Stimulated activated effector memory CD8-positive, alpha-beta T cell treated with anti-CD3 and anti-CD28 coated beads, Interleukin-12 subunit alpha, Interleukin-12 subunit beta, amount 100 ng/mL, for 72 hours (primary cell): ENCODE results near the gene GP1BB.

Experiments used
- ATAC-seq: fragments of 150-1000 bp; cut with Tn5 transposase; 2 replicates; pipeline ENCODE4 v1.10.0; 2021
- DNase-seq, 2 donors: peaks; one replicate each; pipeline ENCODE4 v3.0.0; 2021 to 2022; ENCODE audit warnings: low spot score in 2 of 2
- H3K27ac Mint-ChIP-seq: one replicate; pipeline ENCODE4 v1.8.0; 2022; ENCODE audit warnings: mild to moderate bottlenecking, mixed read lengths
- H3K36me3 Mint-ChIP-seq: one replicate; pipeline ENCODE4 v1.8.0; 2022; ENCODE audit warnings: mild to moderate bottlenecking, mixed read lengths
- H3K4me1 Mint-ChIP-seq: one replicate; pipeline ENCODE4 v1.8.0; 2022; ENCODE audit warnings: mixed read lengths
- H3K4me3 Mint-ChIP-seq: one replicate; pipeline ENCODE4 v1.8.0; 2022; ENCODE audit warnings: mild to moderate bottlenecking, mixed read lengths
- H3K9me3 Mint-ChIP-seq: one replicate; pipeline ENCODE4 v1.8.0; 2022; ENCODE audit warnings: mixed read lengths

GP1BB gene

DNA sequence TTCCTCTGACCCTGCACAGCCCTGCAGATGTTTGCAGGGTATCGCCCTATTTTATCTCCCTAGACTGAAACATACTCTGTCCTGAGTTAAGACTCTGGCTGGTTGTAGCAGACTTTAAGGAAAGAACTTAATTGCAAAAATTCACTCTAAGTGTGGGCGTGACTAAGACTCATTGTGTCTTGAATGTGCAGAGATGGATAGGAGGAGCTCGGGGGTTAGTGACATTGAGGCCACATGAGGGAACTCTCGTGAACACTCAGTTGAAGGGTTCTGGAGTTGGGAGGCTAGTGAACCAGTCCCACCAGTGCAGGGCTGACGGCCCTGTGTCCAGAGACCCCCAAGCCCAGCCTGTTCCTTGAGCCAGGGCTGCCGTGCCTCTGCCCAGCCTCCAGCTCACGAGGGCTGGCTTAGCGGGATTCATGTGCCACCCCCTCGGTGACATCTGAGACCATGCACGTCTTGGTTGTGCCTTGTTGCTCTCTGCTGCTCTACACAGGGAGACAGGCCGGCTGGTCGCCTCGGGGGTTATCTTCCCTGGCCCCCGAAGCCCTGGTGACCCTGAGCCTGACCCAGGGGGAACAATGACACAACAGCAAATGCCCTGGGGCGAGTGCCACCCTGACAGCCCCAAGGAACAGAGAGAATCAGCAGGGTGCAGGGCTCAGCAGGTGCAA lies 25.8 kb downstream of the GP1BB start:
- DNase-seq (no peak), ATAC-seq (no peak)
- H3K4me1 Mint-ChIP-seq = no peaks in the 10 kb centered on the region
- no peaks in the 10 kb centered on the region for H3K9me3 Mint-ChIP-seq
- no peak overlapping the region for H3K27ac Mint-ChIP-seq
- H3K36me3 Mint-ChIP-seq = no peaks in the 10 kb centered on the region
- no peak overlapping the region for H3K4me3 Mint-ChIP-seq

DNA sequence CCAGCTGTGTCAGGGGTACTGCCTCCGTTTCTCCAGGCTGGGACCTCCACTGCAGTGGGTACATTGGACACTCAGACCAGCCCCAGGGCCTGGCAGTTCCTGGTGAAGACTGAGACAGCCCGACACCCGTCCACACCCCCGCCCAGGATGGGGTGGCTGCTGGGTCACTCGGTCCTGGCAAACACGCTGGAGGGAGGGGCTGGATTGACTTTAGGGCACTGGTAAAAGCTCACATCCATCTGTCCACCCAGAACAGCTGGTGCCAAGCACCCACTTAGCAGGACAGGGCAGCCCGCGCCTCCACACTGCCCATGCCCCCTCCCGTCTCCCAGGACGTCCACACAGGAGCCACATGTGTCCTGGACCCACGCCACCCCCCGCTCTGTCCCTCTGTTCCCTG lies 26.5 kb downstream of the GP1BB start:
- no peak overlapping the region for H3K4me3 Mint-ChIP-seq
- ATAC-seq = no peak
- H3K4me1 Mint-ChIP-seq = no peaks in the 10 kb centered on the region
- H3K9me3 Mint-ChIP-seq = no peaks in the 10 kb centered on the region
- no peak for DNase-seq
- no peak overlapping the region for H3K27ac Mint-ChIP-seq
- no peaks in the 10 kb centered on the region for H3K36me3 Mint-ChIP-seq

DNA sequence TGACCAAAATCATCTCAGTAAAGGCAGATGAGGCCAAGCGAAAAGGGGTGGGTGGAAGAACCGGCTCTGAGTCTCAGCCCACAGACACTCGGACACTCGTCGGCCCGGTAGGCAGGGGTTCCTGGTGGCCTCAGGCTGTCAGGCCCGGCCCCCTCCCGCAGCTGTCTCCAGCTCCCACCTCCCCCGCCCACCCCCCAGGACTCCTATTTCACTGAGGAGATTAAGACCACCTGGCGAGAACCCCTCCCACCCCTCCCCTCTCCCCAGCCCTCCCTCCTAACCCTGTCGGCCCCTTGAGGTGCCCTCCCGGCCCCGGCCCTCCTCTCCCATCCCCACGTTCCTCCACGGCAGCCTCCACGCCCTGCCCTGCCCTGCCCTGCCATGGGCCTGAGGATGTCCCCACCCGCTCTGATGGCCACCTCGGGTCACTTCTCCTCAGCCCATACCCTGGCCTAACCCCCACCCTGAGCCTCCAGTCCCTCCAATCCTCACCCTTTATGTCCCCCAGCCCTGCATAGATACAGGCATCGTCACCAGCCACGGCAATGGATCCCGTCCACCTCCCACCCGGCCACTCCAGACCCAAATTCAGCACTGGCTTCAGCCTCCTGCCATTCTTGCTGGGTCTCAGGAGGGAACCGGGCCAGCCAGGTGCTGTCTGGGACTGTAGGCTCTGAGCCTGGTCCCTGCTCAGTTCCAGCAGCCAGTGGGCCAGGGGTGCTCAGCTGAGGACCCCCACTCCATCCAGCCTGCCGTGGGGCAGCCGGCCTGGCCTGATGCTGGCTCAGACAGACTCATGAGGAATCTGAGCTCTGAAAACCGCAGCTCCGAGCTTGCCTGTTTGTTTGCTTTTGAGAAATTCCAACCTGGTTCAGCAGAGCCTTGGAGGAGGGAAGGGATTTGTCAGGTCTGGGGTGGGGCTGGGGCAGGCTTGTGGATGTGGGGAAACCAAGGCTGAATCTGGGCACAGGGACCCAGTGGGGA lies 27.5 kb downstream of the GP1BB start:
- no peak overlapping the region for H3K4me3 Mint-ChIP-seq
- H3K36me3 Mint-ChIP-seq = no peaks in the 10 kb centered on the region
- no peak for DNase-seq
- no peak overlapping the region for H3K27ac Mint-ChIP-seq
- peaks cover 2% of the 10 kb centered on the region for H3K4me1 Mint-ChIP-seq
- H3K9me3 Mint-ChIP-seq = no peaks in the 10 kb centered on the region
- ATAC-seq = no peak

DNA sequence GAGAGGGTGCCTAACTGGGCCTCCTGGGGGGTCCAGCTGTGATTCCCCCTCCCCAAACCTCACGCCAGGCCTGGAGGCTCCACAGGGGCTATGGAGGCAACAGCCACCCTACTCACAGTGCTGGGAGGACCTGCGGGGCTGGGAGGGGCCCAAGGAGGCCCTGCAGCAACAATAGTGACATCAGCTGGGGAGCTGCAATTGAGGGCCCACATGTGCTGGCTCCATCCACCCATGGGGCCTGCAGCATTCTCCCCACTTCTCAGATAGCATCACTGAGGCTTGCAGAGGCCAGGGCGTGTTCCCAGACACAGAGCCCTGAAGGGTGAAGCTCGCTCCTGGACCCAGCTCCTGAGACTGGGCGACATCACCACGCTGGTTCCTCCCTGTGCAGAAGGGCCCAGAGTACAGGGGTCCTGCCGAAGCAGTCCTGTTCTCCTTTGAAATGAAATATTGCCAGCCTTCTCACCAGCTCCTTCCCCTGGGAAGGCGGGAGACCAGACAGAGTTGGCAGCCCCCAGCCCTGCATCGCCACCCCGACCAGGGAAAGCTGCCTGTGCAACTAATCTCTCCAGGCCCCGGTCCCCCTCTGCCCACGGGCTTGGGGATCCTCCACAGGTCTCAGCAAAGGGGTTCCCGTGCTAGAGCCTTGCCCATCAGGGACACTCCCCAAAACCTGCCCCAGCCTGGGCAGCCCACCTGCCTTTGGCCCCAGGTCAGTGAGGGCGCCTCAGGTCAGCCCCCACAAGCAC lies 28.3 kb downstream of the GP1BB start:
- Mint-ChIP-seq H3K4me1 (peaks cover 10% of the 10 kb centered on the region), H3K27ac (no peak overlapping the region), H3K4me3 (no peak overlapping the region), H3K9me3 (no peaks in the 10 kb centered on the region), H3K36me3 (no peaks in the 10 kb centered on the region)
- ATAC-seq = no peak
- no peak for DNase-seq

DNA sequence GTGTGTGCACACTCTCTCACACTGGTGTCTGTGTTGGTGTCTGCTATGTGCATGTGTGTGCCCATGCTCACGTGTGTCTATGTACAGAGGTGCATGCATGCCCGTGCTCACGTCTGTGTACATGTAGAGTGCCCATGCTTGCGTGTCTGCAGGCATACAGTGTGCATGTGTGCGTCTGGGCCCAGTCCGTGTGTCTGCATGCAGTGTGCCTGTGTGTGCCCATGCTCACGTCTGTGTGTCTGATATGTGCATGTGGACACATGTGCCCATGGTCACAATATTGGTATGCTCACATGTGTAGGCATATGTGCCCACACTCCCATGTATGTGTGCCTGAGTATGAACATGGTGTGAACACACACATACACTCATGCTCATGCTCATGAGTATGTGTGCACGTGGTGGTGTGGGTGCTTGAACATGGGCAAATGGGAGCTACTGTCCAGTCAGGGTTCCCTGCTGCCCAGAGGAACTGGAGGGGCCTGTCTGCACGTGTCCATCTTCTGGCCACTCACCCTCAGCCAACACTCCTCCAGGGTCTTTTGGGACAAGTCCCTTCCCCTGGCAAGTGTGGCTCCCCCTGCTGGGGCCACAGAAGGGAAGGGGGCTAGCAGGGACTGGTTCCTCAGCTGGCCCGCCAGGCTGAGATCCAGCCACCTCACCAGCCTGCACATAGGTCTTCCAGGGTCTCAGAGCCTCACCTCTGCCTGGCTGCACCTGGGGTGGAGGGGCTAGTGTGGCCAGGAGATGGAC lies 29.9 kb downstream of the GP1BB start:
- H3K4me3 Mint-ChIP-seq = no peak overlapping the region
- ATAC-seq = no peak

DNA sequence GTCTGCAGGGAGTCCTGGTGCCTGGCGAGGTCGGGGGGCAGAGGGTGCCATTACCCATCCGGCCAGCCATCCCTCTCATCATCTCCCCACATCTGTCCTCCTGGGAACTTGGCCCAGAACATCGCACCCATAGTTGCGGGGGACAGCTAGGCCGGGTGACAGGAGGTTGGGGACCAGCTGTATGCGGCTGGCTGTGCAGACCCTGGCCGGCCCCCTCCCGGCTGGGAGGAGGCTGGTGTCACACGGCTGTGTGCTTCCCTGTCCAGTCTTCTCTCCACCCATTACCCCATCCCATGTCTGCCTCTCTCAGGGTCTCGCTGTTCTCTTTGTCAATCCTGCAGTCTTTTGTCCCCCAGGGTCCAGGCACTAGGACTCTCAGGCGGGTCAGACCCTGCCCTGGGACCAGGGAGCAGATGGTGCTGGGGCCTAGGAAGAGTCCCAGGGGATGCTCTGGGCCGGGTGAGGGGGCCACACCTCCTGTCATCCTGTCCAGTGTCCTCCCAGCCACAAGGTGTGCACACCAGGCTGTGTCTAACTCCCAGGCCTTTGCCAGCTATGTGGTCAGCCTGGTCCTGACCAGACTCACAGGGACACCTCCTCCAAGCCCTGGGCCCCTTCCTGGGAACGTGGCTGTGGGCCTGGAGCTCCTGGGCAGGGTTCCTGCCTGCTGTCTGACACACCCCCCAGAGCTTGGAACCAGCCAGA lies 30.8 kb downstream of the GP1BB start:
- peaks cover 22% of the 10 kb centered on the region for H3K4me1 Mint-ChIP-seq
- ATAC-seq = no peak
- H3K27ac Mint-ChIP-seq = no peak overlapping the region
- no peaks in the 10 kb centered on the region for H3K36me3 Mint-ChIP-seq
- no peak for DNase-seq
- H3K9me3 Mint-ChIP-seq = no peaks in the 10 kb centered on the region
- H3K4me3 Mint-ChIP-seq = no peak overlapping the region

More for the DNA sequence above, 29.9 kb downstream of the GP1BB start:
- no peak for DNase-seq
- Mint-ChIP-seq H3K4me1 (peaks cover 22% of the 10 kb centered on the region), H3K36me3 (no peaks in the 10 kb centered on the region), H3K27ac (no peak overlapping the region), H3K9me3 (no peaks in the 10 kb centered on the region)

DNA sequence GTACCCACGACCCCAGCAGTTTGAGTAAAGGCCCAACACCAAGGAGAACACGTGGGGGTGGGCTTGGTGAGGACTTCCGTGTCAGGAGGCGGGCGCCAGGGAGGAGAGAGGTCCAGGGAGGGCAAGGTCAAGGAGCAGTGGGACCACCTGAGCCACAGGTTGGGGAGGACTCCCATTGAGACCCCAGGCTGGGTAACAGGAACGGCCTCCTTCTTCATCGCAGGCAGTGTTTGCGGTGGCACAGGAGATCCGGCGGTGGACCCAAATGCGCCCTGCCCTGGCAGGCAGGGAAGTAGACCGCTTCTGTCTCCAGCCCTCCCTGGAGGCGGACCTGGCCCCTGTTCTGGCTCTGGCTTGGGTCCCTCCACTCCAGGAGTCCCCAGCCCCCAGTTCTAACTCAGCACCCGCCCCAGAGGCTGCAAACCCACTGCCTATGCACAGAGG lies 31.4 kb downstream of the GP1BB start:
- Mint-ChIP-seq H3K4me1 (peaks cover 26% of the 10 kb centered on the region), H3K4me3 (no peak overlapping the region), H3K36me3 (no peaks in the 10 kb centered on the region), H3K27ac (no peak overlapping the region), H3K9me3 (no peaks in the 10 kb centered on the region)
- ATAC-seq (no peak), DNase-seq (no peak)

DNA sequence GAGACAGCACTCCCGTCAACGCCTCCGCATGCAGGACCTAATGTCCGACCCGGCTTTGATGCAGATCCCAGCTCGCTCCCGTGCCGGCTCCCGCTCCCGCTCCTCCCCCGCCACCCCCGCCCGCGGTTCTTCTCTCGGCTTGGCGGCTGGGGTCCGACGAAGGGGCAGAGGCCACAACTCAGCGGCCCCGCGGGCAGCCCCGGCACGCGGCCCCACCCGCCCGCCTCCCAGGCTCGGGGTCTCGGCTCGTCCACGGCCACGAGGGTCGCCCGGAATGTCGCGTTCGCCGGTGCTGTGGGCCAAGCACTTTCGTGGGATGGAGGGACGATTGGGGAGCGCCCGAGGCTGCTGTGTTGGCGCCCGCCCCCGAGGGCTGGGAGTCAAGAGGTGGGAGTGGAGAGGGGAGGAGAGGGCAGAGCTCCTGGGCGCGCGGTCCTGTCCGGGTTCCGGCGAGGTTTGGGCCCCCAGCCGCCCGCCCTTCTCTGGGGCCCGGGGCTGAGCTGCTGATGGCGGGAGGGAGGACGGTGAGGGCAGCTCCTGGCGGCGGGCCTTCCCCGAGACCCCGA lies 31.9 kb downstream of the GP1BB start:
- no peaks in the 10 kb centered on the region for H3K36me3 Mint-ChIP-seq
- H3K9me3 Mint-ChIP-seq = no peaks in the 10 kb centered on the region
- H3K27ac Mint-ChIP-seq = no peak overlapping the region
- H3K4me3 Mint-ChIP-seq = no peak overlapping the region
- DNase-seq = no peak
- H3K4me1 Mint-ChIP-seq = peaks cover 31% of the 10 kb centered on the region
- ATAC-seq = no peak

DNA sequence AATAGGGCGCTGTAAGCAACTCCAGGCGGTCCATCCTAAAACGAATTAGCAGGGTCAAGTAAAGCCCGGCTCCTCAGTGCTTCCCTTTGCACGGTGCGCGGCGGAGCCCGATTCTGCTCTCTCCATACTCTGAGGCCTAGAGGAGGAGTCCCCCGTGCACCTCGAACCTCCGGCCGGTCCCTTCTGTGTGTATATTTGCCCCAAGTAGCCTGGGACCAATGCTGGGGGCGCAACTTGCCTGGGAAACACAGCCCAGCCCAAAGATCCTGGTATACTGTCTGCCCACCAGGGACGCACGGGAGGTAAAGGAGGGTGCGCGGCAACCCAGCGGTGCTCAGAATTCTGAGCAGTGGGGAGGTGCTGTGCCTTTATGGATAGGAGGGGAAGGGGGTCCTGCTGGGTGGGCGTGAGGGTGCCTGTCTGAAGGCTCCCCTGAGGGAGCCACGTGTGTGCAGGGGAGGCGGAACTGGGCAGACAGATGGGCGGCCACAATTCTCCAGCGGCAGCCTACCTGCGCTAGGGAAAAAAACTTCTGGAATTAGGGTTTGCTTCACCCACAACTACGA lies 32.5 kb downstream of the GP1BB start:
- Mint-ChIP-seq H3K4me1 (peaks cover 35% of the 10 kb centered on the region), H3K4me3 (peak overlapping the region; percentile 58), H3K36me3 (no peaks in the 10 kb centered on the region), H3K9me3 (no peaks in the 10 kb centered on the region), H3K27ac (no peak overlapping the region)
- no peak for ATAC-seq
- no peak for DNase-seq

DNA sequence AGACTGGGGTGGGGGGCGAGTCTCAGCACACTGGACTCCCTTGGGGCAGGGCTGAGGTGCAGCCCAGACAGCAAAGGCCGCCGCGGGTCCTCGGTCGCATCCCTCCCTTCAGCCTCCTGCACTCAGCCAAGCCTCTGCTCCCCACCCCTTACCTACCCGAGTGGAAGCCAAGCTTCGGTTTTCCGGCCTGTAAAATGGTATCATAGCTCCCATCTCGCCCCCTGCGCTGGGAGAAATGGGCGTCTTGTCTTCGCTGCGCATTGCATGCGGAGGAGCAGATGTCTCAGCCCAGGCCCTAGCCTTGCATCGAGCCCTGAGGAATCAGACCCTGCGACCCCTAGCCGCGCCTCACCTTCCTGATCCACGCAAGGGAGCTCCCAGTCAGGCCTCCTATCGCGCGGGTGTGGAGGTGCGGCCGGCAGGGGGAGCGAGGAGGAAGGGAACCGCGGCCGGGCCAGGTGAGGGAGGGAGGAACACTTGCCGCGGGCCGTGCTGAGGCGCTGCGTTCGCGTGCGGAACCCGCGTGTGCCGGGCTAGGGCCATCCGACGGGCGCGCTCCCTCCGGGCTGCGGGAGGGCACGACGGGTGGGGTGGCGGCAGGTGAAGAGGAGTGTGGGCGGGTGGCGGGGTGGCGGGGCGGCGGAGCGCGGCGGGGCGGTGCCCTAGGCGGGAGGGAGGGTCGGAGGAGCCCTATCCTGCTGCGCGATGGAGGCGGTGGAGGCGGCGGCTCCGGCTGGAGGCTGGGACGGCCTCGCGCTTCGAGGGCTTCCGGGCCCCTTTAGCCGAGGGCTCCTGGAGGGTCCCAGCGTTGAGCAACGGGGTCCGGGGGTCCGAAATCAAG lies 33.2 kb downstream of the GP1BB start:
- peak; percentile 57 for ATAC-seq

DNA sequence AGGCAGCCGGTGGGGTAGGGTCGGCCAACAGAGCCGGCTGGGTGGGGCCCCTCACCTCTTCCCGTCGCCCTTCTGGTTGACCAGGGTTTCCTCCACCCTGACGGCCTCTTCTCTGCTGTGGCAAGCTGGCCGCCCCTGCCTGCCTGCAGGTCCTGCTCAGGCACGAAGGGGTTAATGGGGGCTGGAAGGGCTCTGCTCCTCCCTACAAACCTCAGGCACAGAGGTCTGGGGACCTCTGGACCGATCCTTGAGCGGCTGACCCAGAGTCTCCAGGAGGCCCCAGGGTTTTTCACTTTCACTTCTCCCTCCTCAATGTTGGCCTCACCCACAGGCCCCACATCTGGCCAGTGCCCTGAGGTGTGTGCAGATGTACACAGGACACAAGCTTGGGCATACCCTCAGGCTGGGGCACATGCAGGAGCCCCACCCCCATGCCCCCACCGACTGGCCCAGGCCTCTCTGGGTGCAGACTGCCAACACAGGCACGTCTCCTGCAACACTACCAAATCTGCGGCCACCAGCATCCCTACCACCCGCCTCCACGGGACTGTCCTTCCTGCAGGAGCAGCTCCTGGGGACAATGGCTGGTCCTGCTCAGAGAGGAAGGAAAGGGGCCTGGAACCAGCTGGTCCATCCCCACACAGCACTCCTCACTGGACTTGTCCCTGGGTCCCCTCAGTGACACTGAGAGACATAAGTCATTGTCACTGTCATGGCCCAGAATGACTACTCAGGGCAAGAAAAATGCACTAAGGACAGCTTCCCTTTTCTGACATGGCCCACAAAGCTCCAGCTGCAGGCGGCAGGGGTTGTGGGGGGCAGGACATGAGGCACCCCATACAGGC lies 34.0 kb downstream of the GP1BB start:
- peak overlapping the region; percentile 58 for H3K4me3 Mint-ChIP-seq
- DNase-seq (no peak), ATAC-seq (no peak)
- no peaks in the 10 kb centered on the region for H3K9me3 Mint-ChIP-seq
- no peak overlapping the region for H3K27ac Mint-ChIP-seq
- H3K36me3 Mint-ChIP-seq = no peaks in the 10 kb centered on the region
- H3K4me1 Mint-ChIP-seq = peaks cover 37% of the 10 kb centered on the region

More for the DNA sequence above, 33.2 kb downstream of the GP1BB start:
- Mint-ChIP-seq H3K4me1 (peaks cover 35% of the 10 kb centered on the region), H3K36me3 (no peaks in the 10 kb centered on the region), H3K4me3 (peak overlapping the region; percentile 58), H3K27ac (no peak overlapping the region), H3K9me3 (no peaks in the 10 kb centered on the region)
- DNase-seq = peak in 1 of 2 donors; percentile 67
